Skeletal muscle cell (primary cell): Measurements from ENCODE around the gene PPP1R13B.
"Not testable (repeated sequence)": the region's sequence is repeated elsewhere in the genome, so short reads cannot be mapped to it uniquely, and the experiment has no call there.

Experiments used
- DNase-seq: peaks from one replicate; pipeline ENCODE4 v3.0.0-alpha.2; 2010; ENCODE audit warnings: low read depth
- H3K4me3 ChIP-seq: 2 replicates; pipeline ENCODE4 v1.5.1; 2011; ENCODE audit warnings: low read depth, mild to moderate bottlenecking, control low read depth, low read length, moderate library complexity

Gene PPP1R13B, protein sequence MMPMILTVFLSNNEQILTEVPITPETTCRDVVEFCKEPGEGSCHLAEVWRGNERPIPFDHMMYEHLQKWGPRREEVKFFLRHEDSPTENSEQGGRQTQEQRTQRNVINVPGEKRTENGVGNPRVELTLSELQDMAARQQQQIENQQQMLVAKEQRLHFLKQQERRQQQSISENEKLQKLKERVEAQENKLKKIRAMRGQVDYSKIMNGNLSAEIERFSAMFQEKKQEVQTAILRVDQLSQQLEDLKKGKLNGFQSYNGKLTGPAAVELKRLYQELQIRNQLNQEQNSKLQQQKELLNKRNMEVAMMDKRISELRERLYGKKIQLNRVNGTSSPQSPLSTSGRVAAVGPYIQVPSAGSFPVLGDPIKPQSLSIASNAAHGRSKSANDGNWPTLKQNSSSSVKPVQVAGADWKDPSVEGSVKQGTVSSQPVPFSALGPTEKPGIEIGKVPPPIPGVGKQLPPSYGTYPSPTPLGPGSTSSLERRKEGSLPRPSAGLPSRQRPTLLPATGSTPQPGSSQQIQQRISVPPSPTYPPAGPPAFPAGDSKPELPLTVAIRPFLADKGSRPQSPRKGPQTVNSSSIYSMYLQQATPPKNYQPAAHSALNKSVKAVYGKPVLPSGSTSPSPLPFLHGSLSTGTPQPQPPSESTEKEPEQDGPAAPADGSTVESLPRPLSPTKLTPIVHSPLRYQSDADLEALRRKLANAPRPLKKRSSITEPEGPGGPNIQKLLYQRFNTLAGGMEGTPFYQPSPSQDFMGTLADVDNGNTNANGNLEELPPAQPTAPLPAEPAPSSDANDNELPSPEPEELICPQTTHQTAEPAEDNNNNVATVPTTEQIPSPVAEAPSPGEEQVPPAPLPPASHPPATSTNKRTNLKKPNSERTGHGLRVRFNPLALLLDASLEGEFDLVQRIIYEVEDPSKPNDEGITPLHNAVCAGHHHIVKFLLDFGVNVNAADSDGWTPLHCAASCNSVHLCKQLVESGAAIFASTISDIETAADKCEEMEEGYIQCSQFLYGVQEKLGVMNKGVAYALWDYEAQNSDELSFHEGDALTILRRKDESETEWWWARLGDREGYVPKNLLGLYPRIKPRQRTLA

DNA sequence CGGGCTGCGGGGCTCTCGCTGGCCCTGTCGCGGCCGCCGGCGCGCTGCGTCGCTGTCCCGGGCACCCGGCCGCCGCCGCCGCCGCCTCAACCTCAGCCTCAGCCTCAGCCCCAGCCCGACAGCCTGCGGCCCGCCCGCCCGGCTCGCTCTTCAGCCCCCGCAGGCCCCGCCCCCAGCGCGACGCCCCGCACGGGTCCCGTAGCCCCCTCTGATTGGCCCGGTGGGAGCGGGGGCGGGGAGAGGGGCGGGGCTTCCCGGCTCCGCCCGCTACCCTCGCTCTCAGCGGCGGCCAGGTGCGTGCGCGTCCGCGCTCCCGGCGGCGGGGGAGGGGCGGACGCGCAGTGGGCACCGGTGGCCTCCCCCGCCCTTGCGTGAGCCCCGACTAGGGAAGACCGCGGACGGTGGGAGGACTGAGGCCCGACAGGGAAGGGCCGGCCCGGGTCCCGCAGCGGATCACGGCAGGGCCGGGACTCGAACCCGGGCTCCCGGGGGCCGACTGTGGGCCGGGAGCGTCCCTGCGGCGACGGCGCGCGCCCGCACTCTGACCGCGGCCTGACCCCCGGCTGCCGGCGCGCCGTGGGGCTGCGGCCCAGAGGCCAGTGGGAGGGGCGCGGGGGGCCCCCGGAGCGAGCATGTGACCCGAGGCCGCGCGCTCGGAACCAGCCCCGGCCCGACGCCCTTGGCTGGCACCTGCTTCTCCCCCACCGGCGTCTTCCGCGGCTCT lies at the start of gene PPP1R13B:
Gene PPP1R13B (minus strand): TSS at position 125 of the 724 bp plus-strand sequence. CDS start 268 bp downstream, outside the sequence.
- peak within 1 kb of the TSS; percentile 70 for H3K4me3 ChIP-seq
- DNase-seq: peak; percentile 45

DNA sequence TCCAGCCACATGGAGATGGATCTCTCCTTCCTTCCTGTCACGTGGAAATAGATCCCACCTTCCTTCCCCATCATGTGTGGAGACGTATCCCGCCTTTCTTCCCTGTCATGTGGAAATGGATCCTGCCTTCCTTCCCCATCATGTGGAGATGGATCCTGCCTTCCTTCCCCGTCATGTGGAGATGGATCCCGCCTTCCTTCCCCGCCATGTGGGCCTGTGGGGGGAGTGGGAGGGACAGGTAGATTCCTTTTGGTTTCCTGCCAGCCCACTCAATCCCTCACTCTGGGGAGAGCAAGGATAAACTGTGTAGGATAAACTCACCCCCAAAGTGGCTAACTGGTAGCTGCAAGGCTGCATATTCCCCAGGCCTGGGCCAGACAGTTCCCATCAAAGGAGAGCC lies 49.2 kb upstream of the PPP1R13B start:
- DNase-seq: no peak
- no peak overlapping the region for H3K4me3 ChIP-seq

DNA sequence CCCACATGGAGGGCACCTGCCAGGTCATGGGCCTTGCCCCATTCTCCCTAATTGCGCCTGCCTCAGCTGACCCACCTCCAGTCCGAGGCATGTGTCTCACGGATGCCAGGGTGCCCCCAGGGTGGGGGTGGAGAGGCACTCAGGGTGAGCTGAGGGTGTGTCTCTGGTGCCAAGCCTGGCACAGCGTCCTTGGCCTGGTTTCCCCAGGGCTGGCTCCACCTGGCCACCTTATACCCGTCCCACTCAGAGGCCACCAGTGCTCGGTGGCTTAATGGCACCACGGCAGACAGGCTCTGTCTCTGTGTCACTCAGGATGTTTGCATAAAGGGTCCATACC lies 47.3 kb upstream of the PPP1R13B start:
- no peak for DNase-seq
- H3K4me3 ChIP-seq: no peak overlapping the region

DNA sequence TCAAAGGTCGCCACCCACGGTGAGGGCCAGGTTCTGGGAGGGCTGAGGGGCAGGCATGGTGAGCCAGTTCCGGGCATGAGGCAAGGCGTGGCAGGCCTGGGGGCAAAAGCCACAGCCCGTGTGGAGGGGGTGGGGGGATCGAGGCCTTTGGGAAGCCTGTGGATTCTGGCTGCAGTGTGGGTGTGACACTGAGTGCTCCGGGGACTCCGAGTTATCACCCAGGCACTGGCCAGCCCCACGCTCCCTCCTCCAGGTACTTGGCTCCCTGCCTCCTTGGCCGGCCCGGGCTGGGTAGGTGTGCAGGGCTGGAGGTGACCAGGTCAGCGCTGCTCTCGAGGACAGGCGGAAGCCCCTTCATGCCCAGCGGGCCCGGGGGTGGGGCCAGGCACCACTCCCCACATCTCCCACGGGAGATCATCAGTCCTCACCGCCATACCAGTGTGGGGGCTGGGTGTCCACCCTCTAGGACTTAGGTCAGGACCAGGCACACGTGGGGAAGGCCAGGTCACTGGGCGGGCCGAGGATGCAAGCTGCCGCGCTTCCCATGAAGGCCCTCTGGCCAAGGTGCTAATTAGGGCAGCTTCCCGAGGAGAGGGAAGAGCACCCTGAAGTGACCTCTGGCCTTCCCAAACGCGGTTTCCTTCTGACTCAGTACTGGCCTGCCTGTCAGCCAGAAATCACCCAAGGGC lies 46.8 kb upstream of the PPP1R13B start:
- no peak for DNase-seq
- no peak overlapping the region for H3K4me3 ChIP-seq

DNA sequence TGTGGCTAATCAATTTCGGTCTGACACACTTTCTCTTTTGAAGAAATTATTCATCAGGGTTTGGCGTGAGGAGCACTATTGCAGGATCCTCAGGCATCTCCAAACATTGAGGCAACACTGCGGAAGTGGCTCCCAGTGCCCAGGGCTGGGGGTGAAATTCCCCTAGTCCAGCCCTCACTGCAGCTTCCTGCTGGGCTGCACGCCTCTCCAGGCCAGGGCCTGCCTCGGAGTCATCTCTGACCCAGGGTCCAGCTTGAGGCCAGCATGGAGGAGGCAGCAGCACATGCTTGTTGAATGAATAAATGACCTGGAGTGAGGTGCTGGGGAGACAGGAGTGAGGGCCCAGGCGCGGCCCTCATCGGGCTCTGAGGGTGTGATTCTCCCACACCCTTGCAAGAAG lies 44.9 kb upstream of the PPP1R13B start:
- no peak overlapping the region for H3K4me3 ChIP-seq
- DNase-seq: no peak

DNA sequence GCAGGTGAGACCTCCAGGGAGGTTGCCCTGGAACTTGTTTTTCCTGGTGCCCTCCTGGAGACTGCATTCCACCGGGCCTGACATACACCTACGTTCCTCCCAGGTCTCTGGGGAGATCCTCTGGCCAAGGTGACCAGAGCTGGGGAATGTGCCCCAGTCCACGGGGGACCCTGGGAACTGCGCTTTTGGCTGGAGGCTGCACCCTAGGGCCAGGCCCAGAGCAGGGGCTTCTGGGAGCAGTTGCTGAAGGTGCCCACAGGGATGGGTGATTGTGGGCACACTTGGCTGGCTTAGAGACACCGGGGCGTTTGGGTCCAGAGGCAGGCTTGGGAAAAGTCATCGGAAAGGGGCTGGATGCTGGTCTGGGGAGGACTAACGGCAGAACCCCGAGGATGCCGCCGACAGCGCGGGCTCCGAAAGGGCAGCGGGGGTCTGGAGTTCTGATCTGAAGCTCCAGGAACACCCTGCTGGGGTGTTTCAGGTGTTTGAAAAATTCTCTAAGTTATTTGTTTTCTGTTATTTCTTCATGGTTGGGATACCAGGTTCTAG lies 44.4 kb upstream of the PPP1R13B start:
- DNase-seq: no peak
- H3K4me3 ChIP-seq: no peak overlapping the region

DNA sequence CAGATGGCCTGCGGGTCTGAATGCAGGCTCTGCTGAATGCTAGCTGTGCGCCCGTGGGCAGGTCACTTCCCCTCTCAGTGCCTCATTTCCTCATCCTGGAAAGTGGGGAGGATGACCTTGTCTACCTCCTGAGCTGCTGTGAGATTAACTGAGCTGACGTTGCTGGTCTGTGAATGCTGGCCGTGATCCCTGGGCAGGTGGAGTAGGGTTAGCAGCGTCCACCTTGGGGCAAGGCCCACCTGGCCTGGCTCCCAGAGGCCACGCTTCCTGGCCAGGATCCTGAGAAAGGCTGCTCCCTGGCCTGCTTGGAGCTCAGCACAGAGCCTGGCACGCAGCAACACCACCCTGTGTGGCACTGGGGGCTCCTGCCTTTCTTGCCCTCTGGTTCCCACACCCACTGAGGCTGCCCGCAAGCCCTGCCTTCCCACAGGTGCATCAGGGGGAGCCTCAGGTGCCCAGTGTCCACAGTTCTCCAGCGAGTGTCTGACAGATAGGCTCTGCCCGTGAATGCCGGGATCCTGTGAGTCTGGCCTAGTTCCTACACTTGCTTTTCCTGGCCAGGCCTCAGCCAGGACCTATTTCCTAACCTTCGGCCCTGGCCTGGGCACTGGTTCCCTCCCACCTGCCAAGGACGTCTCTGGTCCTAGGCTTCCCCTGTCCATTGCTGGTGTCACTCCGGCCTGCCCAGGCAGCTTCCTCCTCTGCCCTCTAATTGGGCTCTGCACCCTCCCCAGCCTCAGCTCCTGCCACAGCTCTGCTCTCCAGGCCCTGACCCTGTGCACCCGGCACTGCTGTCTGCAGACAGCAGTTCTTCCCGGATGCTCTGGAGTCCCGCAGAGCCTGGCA lies 43.7 kb upstream of the PPP1R13B start:
- H3K4me3 ChIP-seq: no peak overlapping the region
- DNase-seq: no peak

DNA sequence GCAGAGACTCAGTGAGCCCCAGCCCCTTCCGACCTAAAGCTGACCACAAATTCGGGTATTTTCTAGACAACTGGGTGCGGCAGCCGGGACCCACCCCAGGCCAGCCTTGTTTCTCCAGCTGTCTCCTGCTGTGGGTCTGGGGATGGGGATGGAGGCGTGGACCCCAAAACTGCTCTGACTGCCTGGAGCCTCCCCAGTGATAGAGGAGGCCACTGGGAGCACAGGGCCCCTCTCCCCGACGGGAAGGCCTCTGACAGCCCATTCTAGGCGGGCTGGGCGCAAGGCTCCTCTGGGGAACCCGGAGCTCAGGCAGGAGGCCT lies 42.6 kb upstream of the PPP1R13B start:
- no peak for DNase-seq
- H3K4me3 ChIP-seq: no peak overlapping the region

DNA sequence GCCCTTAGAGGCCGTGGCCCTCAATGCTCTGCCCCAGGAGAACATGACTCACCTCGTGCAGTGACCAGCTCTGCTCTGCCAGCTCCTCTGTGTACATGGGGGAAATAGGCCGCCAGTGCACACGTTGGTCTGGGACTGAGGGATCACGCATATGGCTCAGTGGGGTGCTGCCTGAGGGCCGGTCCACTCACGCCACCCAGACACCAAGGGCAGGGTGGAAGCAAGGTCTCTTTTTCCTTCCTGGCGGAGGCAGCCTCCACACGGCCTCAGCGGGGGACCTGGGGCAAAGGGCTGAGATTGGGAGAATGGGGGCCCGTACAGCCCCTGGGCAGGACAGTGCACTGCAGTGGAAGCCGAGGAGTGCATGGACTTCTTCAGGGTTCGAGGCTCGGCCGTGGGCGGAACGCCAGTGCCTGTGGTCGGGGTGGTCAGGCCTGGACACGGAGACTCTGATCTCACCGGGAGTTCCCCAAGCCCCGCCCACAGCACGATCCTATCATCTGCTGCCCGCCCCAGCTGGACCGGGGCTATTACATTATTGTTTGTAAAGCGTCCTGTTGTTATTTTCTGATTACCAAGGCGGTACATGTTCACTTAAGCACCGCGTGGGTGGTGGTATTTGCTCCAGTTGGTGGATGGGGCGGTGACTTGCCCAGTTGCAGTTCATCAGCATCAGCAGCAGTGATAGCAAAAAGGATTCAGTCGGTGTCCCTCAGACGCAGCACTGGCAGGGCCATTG lies 42.1 kb upstream of the PPP1R13B start:
- H3K4me3 ChIP-seq: no peak overlapping the region

DNA sequence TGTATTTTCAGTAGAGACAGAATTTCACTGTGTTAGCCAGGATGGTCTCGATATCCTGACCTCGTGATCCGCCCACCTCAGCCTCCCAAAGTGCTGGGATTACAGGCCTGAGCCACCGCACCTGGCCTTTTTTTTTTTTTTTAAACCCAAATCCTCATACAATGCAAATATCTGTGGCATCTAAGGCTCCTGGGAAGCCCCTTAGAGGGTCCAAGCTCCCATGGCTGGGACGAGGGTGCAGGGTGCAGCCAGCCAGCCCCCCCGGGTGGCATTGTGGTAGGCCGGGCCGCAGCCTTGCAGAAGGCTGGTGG lies 41.6 kb upstream of the PPP1R13B start:
- not testable (repeated sequence) for DNase-seq, H3K4me3 ChIP-seq

More for the DNA sequence above, 42.1 kb upstream of the PPP1R13B start:
- no peak for DNase-seq

DNA sequence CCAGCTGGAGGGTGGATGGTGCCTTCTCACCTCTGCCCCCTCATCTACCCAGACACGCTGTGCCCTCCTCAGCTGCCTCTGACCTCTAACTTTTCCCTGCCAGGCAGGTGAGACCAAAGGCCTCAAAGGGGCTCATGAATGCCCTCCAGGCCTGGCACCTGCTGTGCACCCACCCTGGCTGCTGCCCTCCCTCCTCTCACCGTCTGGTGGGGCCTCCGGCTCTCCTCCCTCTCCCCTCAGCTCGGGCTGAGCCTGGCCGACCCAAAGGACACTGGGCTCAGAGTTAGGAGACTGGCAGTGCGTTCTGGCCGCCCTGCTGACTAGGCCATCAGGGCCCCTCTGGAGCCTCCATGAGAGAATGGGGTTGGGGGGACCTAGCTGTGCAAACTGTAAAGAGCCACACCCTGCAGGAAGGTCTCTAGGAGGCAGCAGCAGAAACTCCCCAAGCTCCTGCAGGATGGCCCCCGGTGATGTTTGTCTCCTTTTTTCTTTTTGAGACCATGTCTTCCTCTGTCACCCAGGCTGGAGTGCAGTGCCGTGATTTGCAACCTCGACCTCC lies 40.3 kb upstream of the PPP1R13B start:
- DNase-seq: no peak
- no peak overlapping the region for H3K4me3 ChIP-seq

DNA sequence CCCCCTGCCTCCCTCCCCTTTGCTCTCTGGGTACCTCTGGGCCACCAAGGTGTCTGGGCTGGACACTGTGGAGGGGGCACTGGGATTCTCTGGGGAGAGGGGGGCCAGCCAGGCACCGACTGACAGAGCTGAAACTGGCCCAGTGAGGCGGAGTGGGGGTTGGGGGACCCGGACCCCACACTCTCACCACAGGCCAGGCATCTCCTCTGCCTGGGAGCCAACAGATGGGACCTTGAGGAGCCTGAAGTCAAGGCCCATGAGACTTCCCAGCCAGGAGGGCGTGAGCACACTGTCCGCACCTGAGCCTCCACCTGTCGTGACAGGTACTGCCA lies 39.8 kb upstream of the PPP1R13B start:
- no peak overlapping the region for H3K4me3 ChIP-seq
- no peak for DNase-seq

DNA sequence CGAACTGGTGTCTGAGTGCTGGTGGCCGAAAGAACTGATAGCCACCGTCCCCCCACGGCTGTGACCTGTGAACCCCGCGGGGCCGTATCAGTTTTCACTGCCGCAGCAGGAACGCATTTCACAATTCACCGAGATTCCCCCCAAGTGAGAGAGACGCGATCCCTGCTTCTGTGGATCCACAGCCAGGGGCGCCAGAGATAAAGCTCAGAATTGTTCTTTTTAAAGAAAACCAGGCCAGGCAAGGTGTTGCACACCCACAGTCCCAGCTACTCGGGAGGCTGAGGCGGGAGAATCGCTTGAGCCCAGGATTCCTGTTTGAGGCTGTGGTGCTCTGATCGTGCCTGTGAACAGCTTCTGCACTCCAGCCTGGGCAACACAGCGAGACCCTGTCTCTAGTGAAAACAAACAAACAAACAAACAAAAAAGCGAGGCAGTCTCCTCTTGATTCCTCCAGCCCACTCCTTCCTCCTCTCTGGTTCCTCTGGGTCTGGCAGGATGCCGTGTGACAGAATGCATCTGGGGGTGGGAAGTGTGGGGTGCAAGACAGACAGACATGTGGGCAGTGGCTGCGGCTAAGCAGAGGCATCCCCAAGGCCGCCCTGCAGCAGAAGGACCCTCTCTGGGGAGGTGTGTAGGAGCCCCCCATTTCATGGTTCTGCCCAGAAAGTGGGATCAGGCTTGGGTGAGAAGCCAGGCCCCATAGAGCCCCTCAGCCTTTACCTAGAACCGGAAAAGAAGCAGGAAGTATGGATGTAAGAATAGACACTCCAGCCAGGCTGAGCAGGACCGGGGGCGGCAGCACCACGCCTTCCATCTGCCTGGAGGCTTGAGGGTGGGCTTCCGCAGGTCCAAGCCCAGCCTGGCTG lies 39.2 kb upstream of the PPP1R13B start:
- no peak for DNase-seq
- no peak overlapping the region for H3K4me3 ChIP-seq

DNA sequence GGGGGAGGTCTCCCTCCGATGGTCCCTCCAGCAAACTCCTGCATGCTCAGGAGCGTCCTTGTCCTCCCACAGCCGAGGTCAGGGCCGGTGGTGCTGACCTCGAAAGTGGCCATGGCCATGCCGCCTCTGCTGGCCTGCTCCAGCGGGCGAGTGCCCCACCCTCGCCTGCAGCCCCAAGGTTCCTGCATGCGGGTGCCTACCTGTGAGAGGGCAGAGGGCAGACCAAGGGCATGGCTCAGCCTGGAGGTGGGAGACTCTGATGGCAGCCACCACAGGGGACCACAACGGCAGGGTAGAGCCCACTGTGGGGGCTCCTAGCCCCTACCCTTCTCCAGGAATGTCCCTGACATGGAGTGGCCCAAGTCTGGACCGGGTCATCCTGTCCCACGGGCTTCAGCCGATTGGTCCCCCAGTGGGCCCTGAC lies 38.1 kb upstream of the PPP1R13B start:
- H3K4me3 ChIP-seq: no peak overlapping the region
- DNase-seq: no peak

DNA sequence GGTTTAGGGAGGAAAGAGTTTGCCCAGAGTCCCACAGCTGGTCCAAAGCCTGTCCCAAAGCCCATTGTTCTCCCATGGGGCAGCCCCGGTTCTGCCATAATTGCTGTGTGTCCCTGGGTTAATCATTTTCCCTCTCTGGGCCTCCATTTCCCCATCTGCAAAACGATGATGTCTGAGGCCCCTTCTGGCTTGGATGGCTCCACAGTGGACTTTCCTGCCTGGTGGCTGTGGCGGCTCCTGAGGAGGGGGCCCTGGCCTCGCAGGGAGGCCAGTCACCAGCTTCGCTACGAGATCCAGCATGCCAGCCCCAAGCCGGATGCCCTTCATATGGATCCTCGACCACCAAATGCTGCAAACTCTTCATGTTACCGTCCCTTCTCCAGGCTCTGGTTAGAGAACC lies 37.5 kb upstream of the PPP1R13B start:
- H3K4me3 ChIP-seq: no peak overlapping the region
- DNase-seq: no peak

DNA sequence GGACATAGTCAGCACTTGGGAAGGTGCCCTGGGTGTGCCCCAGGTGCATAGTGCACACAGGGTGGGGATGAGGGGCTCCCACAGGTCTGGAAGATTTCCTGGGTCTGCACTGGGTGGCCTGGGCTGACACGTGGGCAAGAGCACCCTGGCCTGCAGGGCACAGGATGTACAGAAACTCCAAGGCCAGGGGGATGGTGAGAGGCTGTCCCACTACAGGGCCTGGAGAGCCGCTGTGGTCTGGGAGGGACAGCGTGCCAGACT lies 35.8 kb upstream of the PPP1R13B start:
- no peak overlapping the region for H3K4me3 ChIP-seq
- DNase-seq: no peak
